Fibroblast of villous mesenchyme (primary cell): Measurements from ENCODE around the gene USP48. TPM values are rescaled to one million over a fixed set of nuclear protein-coding genes. Genes with fewer than 3 reads are reported as not detected.

ENCODE experiments used
- DNase-seq: peaks from one replicate; pipeline ENCODE4 v3.0.0-alpha.2; 2010; ENCODE audit warnings: low read depth
- H3K4me3 ChIP-seq: 2 replicates; pipeline ENCODE4 v1.5.1; 2011; ENCODE audit warnings: low read depth, mild to moderate bottlenecking, low read length
- CTCF ChIP-seq: IDR thresholded peaks from 2 replicates; pipeline ENCODE4 v1.5.1; 2012; ENCODE audit warnings: low read depth, mild to moderate bottlenecking, low read length; ENCODE audit not compliant: insufficient read depth
- total RNA-seq: library from RNA; depleted of rRNA; stranded (reverse); fragments of >200 nt; gene quantifications from 2 replicates; pipeline ENCODE4 v1.2.3, GENCODE V29; 2012

The USP48 gene
- total RNA-seq, 1 donor = 52.2 TPM

GRCh38 chr1:21629971-21630370, 153.0 kb downstream of the USP48 start:
- TF ChIP-seq CTCF = no peak
- no peak for DNase-seq
- no peak overlapping the region for H3K4me3 ChIP-seq

DNA sequence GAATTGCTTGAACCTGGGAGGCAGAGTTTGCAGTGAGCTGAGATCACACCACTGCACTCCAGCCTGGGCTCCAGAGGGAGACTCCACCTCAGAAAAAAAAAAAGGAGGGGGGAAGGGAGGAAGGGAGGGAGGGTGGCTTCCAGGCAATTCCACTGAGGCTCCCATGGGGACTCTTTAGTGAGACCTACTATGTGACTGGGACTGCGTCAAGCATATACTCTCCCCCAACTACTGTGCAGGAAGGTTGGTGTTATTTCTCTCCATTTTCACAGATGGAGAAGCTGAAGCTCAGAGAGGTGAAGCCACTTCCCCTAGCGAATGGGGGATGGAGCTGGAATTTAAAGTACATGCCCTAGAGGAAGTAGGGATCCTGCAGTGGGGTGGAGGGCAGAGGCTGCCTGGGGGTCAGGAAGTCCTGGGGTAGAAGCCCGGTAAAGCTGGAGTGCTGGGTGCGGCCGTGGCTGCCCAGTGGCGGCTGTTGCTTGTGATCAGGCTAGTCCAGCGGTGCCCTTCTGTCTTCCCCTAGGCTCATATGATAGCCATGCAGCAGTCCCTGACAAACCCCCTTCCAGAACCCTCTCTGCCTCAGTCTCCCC, 154.1 kb downstream of the USP48 start:
- no peak for TF ChIP-seq CTCF
- H3K4me3 ChIP-seq = no peak overlapping the region
- DNase-seq = no peak

Other genes starting within 250 kb of the USP48 start
- gene RAP1GAP, start 113.8 kb downstream of the USP48 start, total RNA-seq = under 0.01 TPM in 1 of 2 replicates, not detected in the other
- gene LDLRAD2, start 29.1 kb upstream of the USP48 start, total RNA-seq = under 0.01 TPM in 1 of 2 replicates, not detected in the other
- gene HSPG2, start 154.2 kb upstream of the USP48 start, total RNA-seq = 166 and 200 TPM in 2 replicates
- gene CELA3B, start 193.9 kb upstream of the USP48 start, total RNA-seq = not detected in 2 replicates
- gene CELA3A, start 218.5 kb upstream of the USP48 start, total RNA-seq = not detected in 2 replicates